ENCODE data around the gene SHOC2. TPM values are rescaled to one million over a fixed set of nuclear protein-coding genes. Genes with fewer than 3 reads are reported as not detected.

The SHOC2 gene
- total and polyA plus RNA-seq, 2 experiments from 2014 or later: 64.6 to 67.7 TPM

- peaks cover 16% of the 10 kb centered on the region; the same call in 1 of the 2 replicates for H4K20me1 ChIP-seq (ENCODE audit: insufficient read depth)
- in situ Hi-C loops (cut with MboI): no loop called here
- 83 to 89% methylated on average over 5 of the region's 5 CpGs for WGBS, 2 experiments (ENCODE audit: low coverage in 1 of 2, low lambda C conversion rate in 2 of 2, missing lambda C conversion rate in 2 of 2)
Observed at GRCh38 chr10:110972231-110973134, 53.1 kb downstream of the SHOC2 start.

DNA sequence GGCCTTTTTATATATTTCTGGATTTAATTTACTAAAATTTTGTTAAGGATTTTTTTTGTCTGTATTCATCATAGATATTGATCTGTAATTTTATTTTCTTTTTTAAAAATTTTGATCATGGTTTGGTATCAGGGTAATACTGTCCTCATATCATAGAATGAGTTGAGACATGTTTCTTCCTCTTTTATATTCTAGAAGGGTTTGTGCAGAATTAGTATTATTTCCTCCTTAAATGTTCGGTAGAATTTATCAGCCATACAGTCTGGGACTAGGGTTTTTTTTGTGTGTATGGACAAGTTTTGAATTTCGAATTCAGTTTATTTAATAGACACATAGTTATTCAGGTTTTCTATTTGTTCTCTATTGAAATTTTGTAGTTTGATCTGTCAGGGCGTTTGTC lies 54.0 kb downstream of the SHOC2 start:
- WGBS, 2 experiments (ENCODE audit: low coverage in 1 of 2, low lambda C conversion rate in 2 of 2, missing lambda C conversion rate in 2 of 2): 91 to 97% methylated on average over 3 of the region's 3 CpGs
- Histone ChIP-seq H3K27ac (no peak overlapping the region), H3K36me3 (ENCODE audit: low read depth) (no peaks in the 10 kb centered on the region; the same call in 1 of the 2 replicates), H4K20me1 (ENCODE audit: insufficient read depth) (peaks cover 21% of the 10 kb centered on the region; the same call in 1 of the 2 replicates), H3K9ac (no peak overlapping the region), H3K4me1 (ENCODE audit: insufficient read depth) (0 out of 2 replicates have a peak, but pooled peaks cover 7% of the 10 kb centered on the region), H3K4me2 (ENCODE audit: unreplicated experiment) (no peak overlapping the region), H3K9me3 (ENCODE audit: low read depth) (no peaks in the 10 kb centered on the region), H3K9me2 (ENCODE audit: insufficient read depth) (no peaks in the 10 kb centered on the region), H3K4me3 (no peak overlapping the region), H3F3A (ENCODE audit: insufficient read depth) (0 out of 2 replicates have a peak, but pooled peaks cover 3% of the 10 kb centered on the region), H3K79me2 (ENCODE audit: insufficient read depth) (peaks cover 100% of the 10 kb centered on the region), H2AFZ (no peak overlapping the region), H3K27me3 (replicated peaks; ENCODE audit: insufficient read depth) (no peaks in the 10 kb centered on the region)
- in situ Hi-C loops (cut with MboI): no loop called here
- TF ChIP-seq EZH2phosphoT487 (IDR thresholded peaks at IDR 0.05; ENCODE audit: insufficient read depth, low read depth) (no peak), EZH2 (IDR thresholded peaks at IDR 0.05; ENCODE audit: insufficient read depth, poor library complexity, severe bottlenecking) (no peak)
- no peak for DNase-seq

More at GRCh38 chr10:110972231-110973134, 53.1 kb downstream of the SHOC2 start:
- DNase-seq: no peak
- no peaks in the 10 kb centered on the region for H3K9me3 ChIP-seq (ENCODE audit: low read depth)
- H3K27ac ChIP-seq: no peak overlapping the region
- H2AFZ ChIP-seq: no peak overlapping the region
- no peak overlapping the region for H3K4me2 ChIP-seq (ENCODE audit: unreplicated experiment)
- no peaks in the 10 kb centered on the region for H3K9me2 ChIP-seq (ENCODE audit: insufficient read depth)
- 0 out of 2 replicates have a peak, but pooled peaks cover 3% of the 10 kb centered on the region for H3F3A ChIP-seq (ENCODE audit: insufficient read depth)
- TF ChIP-seq EZH2 (IDR thresholded peaks at IDR 0.05; ENCODE audit: insufficient read depth, poor library complexity, severe bottlenecking): no peak
- H3K79me2 ChIP-seq (ENCODE audit: insufficient read depth): peaks cover 100% of the 10 kb centered on the region
- H3K4me1 ChIP-seq (ENCODE audit: insufficient read depth): 0 out of 2 replicates have a peak, but pooled peaks cover 7% of the 10 kb centered on the region
- H3K9ac ChIP-seq: no peak overlapping the region
- H3K27me3 ChIP-seq (replicated peaks; ENCODE audit: insufficient read depth): no peaks in the 10 kb centered on the region
- H3K4me3 ChIP-seq: no peak overlapping the region
- no peaks in the 10 kb centered on the region; the same call in 1 of the 2 replicates for H3K36me3 ChIP-seq (ENCODE audit: low read depth)

GRCh38 chr10:110976577-110976976 lies 57.2 kb downstream of the SHOC2 start:
- H3K9ac ChIP-seq: no peak overlapping the region
- no peak overlapping the region for H2AFZ ChIP-seq
- DNase-seq: no peak
- TF ChIP-seq EZH2phosphoT487 (IDR thresholded peaks at IDR 0.05; ENCODE audit: insufficient read depth, low read depth) (no peak), EZH2 (IDR thresholded peaks at IDR 0.05; ENCODE audit: insufficient read depth, poor library complexity, severe bottlenecking) (no peak)
- WGBS, 2 experiments (ENCODE audit: low coverage in 1 of 2, low lambda C conversion rate in 2 of 2, missing lambda C conversion rate in 2 of 2): 97 to 100% methylated on average over 1 of the region's 1 CpG
- H4K20me1 ChIP-seq (ENCODE audit: insufficient read depth): peaks cover 14% of the 10 kb centered on the region; the same call in 1 of the 2 replicates
- H3K36me3 ChIP-seq (ENCODE audit: low read depth): no peaks in the 10 kb centered on the region
- H3K4me2 ChIP-seq (ENCODE audit: unreplicated experiment): no peak overlapping the region
- H3K27ac ChIP-seq: no peak overlapping the region
- no peaks in the 10 kb centered on the region for H3K9me2 ChIP-seq (ENCODE audit: insufficient read depth)
- H3K4me3 ChIP-seq: no peak overlapping the region
- H3K4me1 ChIP-seq (ENCODE audit: insufficient read depth): 0 out of 2 replicates have a peak, but pooled peaks cover 6% of the 10 kb centered on the region
- H3F3A ChIP-seq (ENCODE audit: insufficient read depth): peaks cover 17% of the 10 kb centered on the region; the same call in 1 of the 2 replicates
- no peaks in the 10 kb centered on the region for H3K27me3 ChIP-seq (replicated peaks; ENCODE audit: insufficient read depth)
- no peaks in the 10 kb centered on the region for H3K9me3 ChIP-seq (ENCODE audit: low read depth)
- in situ Hi-C loops (cut with MboI): no loop called here
- peaks cover 100% of the 10 kb centered on the region for H3K79me2 ChIP-seq (ENCODE audit: insufficient read depth)

- H3K9ac ChIP-seq: no peak overlapping the region
- H3K4me2 ChIP-seq (ENCODE audit: unreplicated experiment): no peak overlapping the region
- 95% methylated on average over 2 of the region's 2 CpGs for WGBS, 2 experiments (ENCODE audit: low coverage in 1 of 2, low lambda C conversion rate in 2 of 2, missing lambda C conversion rate in 2 of 2)
- no peaks in the 10 kb centered on the region for H3K36me3 ChIP-seq (ENCODE audit: low read depth)
- peaks cover 14% of the 10 kb centered on the region; the same call in 1 of the 2 replicates for H4K20me1 ChIP-seq (ENCODE audit: insufficient read depth)
- TF ChIP-seq EZH2phosphoT487 (IDR thresholded peaks at IDR 0.05; ENCODE audit: insufficient read depth, low read depth) (no peak), EZH2 (IDR thresholded peaks at IDR 0.05; ENCODE audit: insufficient read depth, poor library complexity, severe bottlenecking) (no peak)
- no peaks in the 10 kb centered on the region for H3K9me3 ChIP-seq (ENCODE audit: low read depth)
- 0 out of 2 replicates have a peak, but pooled peaks cover 4% of the 10 kb centered on the region for H3K4me1 ChIP-seq (ENCODE audit: insufficient read depth)
- H3K27ac ChIP-seq: no peak overlapping the region
- DNase-seq: no peak
- peaks cover 17% of the 10 kb centered on the region; the same call in 1 of the 2 replicates for H3F3A ChIP-seq (ENCODE audit: insufficient read depth)
- no peaks in the 10 kb centered on the region for H3K27me3 ChIP-seq (replicated peaks; ENCODE audit: insufficient read depth)
- H2AFZ ChIP-seq: no peak overlapping the region
- no peak overlapping the region for H3K4me3 ChIP-seq
- H3K79me2 ChIP-seq (ENCODE audit: insufficient read depth): peaks cover 93% of the 10 kb centered on the region
- in situ Hi-C loops (cut with MboI): no loop called here
- H3K9me2 ChIP-seq (ENCODE audit: insufficient read depth): no peaks in the 10 kb centered on the region
Observed at GRCh38 chr10:110977662-110978061, 58.3 kb downstream of the SHOC2 start.

Measured in GM23248 (cell line).